K562 (cell line): ENCODE results near the gene PARD6A. TPM values are rescaled to one million over a fixed set of nuclear protein-coding genes. Genes with fewer than 3 reads are reported as not detected.

Experiments used
- CHD1 ChIP-seq: fragments of 200-600 bp; sonication (generic); IDR thresholded peaks from one replicate; pipeline ENCODE4 v1.6.1; 2012; ENCODE audit warnings: mild to moderate bottlenecking, moderate library complexity, low read length, inconsistent platforms
- MCM2 ChIP-seq: fragments of 450-650 bp; IDR thresholded peaks from 2 replicates; pipeline ENCODE4 v1.6.1; 2017; ENCODE audit warnings: low read depth, mild to moderate bottlenecking
- POLR2AphosphoS5 ChIP-seq: IDR thresholded peaks from 2 replicates; pipeline ENCODE4 v1.6.1; 2011; ENCODE audit warnings: mild to moderate bottlenecking, low read depth, low read length, moderate library complexity; ENCODE audit not compliant: control insufficient read depth, insufficient read depth
- SETDB1 ChIP-seq: IDR thresholded peaks from one replicate; pipeline ENCODE4 v1.6.1; 2012; ENCODE audit warnings: low read length, control low read depth, inconsistent platforms
- SP2 ChIP-seq: IDR thresholded peaks from 2 replicates; pipeline ENCODE4 v1.6.1; 2011; ENCODE audit warnings: mild to moderate bottlenecking, low read depth, low read length, moderate library complexity; ENCODE audit not compliant: poor library complexity, severe bottlenecking; ENCODE audit errors: extremely low read depth
- polyA plus RNA-seq, 8 experiments: library from polyadenylated mRNA; depleted of rRNA in 4 of 8; stranded (reverse) in 5 of 8; unstranded in 3 of 8; fragments of >200 nt; fragmentation: Nextera tagmentation in 2 of 8; fragmentation: Illumina TruSeq in 1 of 8; extraction: Ambion mirVana in 2 of 8; extraction: Trizol in 1 of 8; gene quantifications; 2 replicates each; pipeline versions ENCODE4 v1.2.1 to v1.2.3, GENCODE V29; 2011 to 2014; ENCODE audit warnings: inconsistent platforms in 1 of 8, missing spikeins in 1 of 8
- total RNA-seq, 7 experiments: library from RNA; depleted of rRNA in 6 of 7; stranded (reverse); fragments of >200 nt in 6 of 7; fragmentation: Illumina TruSeq in 2 of 7; extraction: Trizol in 2 of 7; gene quantifications; 2 replicates each; pipeline versions ENCODE4 v1.2.1 to v1.2.3, GENCODE V29; 2011 to 2021; ENCODE audit warnings: low replicate concordance in 1 of 7
- TF ChIP-seq, protein P1 (sequence below): fragments of 250-450 bp; sonication (Bioruptor Pico); IDR thresholded peaks from 2 replicates; pipeline ENCODE4 v1.4.0; 2020; ENCODE audit warnings: mild to moderate bottlenecking
- TF ChIP-seq, protein P2 (sequence below): conservative IDR thresholded peaks from 2 replicates; pipeline ENCODE4 v1.6.1; 2011; ENCODE audit warnings: low read depth, mild to moderate bottlenecking, low read length; ENCODE audit not compliant: control insufficient read depth
- TF ChIP-seq, protein P3 (sequence below), 2 experiments: fragments of 450-650 bp in 1 of 2; IDR thresholded peaks; 2 replicates each; pipeline ENCODE4 v1.6.1; 2011 to 2017; ENCODE audit warnings: low read depth in 2 of 2, antibody characterized with exemption in 1 of 2, borderline replicate concordance in 1 of 2, low read length in 1 of 2, mild to moderate bottlenecking in 1 of 2, mixed read lengths in 1 of 2; ENCODE audit not compliant: control insufficient read depth in 1 of 2

PARD6A gene
- total and polyA plus RNA-seq, 9 of the 15 experiments (the other 6 are each of a cell fraction or from before 2014, with no cell fraction given): 0.04 to 2.0 (median 0.44) TPM

DNA sequence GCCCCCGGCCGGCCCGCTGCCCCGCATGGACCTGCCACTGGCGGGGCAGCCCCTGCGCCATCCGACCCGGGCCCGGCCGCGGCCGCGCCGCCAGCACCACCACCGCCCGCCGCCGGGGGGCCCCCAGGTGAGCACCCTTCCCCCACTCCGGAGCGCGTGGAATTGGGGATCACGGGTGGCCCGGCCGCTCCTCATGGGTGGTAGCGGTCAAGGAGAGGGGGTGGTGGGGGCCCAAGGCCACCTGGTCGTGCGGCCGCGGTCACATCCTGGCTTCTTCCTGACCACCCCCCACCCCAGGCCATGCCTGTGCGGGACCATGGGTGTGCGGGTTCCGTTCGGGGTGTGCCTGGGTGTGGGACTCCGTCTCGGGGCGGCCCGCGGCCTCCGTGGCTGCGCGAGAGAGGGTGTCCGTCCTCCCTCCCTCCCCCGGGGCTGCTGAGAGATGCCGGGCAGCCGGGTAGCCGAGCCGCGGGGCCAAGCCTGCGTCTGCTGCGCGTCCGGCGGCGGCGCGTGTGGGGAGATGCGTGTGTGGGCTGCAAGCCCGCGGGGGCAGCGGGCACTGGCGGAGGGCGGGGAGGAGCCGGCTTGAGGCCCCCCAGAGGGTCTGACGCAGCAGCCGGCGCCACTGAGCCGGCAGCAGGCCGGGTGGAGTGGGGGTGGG is 7.5 kb upstream of the PARD6A start (continued):
- TF ChIP-seq SP2: no peak
- TF ChIP-seq, protein P1, sequence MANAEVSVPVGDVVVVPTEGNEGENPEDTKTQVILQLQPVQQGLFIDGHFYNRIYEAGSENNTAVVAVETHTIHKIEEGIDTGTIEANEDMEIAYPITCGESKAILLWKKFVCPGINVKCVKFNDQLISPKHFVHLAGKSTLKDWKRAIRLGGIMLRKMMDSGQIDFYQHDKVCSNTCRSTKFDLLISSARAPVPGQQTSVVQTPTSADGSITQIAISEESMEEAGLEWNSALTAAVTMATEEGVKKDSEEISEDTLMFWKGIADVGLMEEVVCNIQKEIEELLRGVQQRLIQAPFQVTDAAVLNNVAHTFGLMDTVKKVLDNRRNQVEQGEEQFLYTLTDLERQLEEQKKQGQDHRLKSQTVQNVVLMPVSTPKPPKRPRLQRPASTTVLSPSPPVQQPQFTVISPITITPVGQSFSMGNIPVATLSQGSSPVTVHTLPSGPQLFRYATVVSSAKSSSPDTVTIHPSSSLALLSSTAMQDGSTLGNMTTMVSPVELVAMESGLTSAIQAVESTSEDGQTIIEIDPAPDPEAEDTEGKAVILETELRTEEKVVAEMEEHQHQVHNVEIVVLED: no peak
- TF ChIP-seq MCM2: no peak
- no peak for TF ChIP-seq CHD1
- TF ChIP-seq, protein P2, sequence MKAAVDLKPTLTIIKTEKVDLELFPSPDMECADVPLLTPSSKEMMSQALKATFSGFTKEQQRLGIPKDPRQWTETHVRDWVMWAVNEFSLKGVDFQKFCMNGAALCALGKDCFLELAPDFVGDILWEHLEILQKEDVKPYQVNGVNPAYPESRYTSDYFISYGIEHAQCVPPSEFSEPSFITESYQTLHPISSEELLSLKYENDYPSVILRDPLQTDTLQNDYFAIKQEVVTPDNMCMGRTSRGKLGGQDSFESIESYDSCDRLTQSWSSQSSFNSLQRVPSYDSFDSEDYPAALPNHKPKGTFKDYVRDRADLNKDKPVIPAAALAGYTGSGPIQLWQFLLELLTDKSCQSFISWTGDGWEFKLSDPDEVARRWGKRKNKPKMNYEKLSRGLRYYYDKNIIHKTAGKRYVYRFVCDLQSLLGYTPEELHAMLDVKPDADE: 0 out of 2 replicates have a peak, but pooled peaks have one; percentile 48
- TF ChIP-seq, protein P3, sequence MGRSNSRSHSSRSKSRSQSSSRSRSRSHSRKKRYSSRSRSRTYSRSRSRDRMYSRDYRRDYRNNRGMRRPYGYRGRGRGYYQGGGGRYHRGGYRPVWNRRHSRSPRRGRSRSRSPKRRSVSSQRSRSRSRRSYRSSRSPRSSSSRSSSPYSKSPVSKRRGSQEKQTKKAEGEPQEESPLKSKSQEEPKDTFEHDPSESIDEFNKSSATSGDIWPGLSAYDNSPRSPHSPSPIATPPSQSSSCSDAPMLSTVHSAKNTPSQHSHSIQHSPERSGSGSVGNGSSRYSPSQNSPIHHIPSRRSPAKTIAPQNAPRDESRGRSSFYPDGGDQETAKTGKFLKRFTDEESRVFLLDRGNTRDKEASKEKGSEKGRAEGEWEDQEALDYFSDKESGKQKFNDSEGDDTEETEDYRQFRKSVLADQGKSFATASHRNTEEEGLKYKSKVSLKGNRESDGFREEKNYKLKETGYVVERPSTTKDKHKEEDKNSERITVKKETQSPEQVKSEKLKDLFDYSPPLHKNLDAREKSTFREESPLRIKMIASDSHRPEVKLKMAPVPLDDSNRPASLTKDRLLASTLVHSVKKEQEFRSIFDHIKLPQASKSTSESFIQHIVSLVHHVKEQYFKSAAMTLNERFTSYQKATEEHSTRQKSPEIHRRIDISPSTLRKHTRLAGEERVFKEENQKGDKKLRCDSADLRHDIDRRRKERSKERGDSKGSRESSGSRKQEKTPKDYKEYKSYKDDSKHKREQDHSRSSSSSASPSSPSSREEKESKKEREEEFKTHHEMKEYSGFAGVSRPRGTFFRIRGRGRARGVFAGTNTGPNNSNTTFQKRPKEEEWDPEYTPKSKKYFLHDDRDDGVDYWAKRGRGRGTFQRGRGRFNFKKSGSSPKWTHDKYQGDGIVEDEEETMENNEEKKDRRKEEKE (IDR thresholded peaks at IDR 0.05; ENCODE audit: borderline replicate concordance in 1 of 2, control insufficient read depth in 1 of 2, low read depth in 2 of 2, low read length in 1 of 2): no peak
- TF ChIP-seq SETDB1: no peak
- no peak for TF ChIP-seq POLR2AphosphoS5
